ENCODE results near the gene MYLK4. TPM values are rescaled to one million over a fixed set of nuclear protein-coding genes. Genes with fewer than 3 reads are reported as not detected.
"Not testable (repeated sequence)": the region's sequence is repeated elsewhere in the genome, so short reads cannot be mapped to it uniquely, and the experiment has no call there.

Gene MYLK4
- total and polyA plus RNA-seq, 9 donors, result 0.24 to 0.83 (median 0.50) TPM

- no peaks in the 10 kb centered on the region for H3K27me3 ChIP-seq
- DNase-seq, result peak in 4 of 5 donors; percentile 25 to 60 (median 55)
- peak overlapping the region; percentile 53 for H3K4me3 ChIP-seq
- no peaks in the 10 kb centered on the region for H3K36me3 ChIP-seq
- TF ChIP-seq, protein P1, sequence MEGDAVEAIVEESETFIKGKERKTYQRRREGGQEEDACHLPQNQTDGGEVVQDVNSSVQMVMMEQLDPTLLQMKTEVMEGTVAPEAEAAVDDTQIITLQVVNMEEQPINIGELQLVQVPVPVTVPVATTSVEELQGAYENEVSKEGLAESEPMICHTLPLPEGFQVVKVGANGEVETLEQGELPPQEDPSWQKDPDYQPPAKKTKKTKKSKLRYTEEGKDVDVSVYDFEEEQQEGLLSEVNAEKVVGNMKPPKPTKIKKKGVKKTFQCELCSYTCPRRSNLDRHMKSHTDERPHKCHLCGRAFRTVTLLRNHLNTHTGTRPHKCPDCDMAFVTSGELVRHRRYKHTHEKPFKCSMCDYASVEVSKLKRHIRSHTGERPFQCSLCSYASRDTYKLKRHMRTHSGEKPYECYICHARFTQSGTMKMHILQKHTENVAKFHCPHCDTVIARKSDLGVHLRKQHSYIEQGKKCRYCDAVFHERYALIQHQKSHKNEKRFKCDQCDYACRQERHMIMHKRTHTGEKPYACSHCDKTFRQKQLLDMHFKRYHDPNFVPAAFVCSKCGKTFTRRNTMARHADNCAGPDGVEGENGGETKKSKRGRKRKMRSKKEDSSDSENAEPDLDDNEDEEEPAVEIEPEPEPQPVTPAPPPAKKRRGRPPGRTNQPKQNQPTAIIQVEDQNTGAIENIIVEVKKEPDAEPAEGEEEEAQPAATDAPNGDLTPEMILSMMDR (IDR thresholded peaks at IDR 0.05), result no peak
- TF ChIP-seq EP300 (IDR thresholded peaks at IDR 0.05), result no peak
- peak overlapping the region; percentile 56 to 78 for H3K27ac ChIP-seq
- peaks cover 8% of the 10 kb centered on the region for H3K4me1 ChIP-seq (ENCODE audit: insufficient read depth)
- WGBS, 3 donors, result 66 to 76% (median 72%) methylated on average over 27 of the region's 27 CpGs
- no peaks in the 10 kb centered on the region for H3K9me3 ChIP-seq
- intact Hi-C loops (cut with DNase I), result loop anchor here in 2 of 4 donors (10.0 kb wide), 3 partner anchors 291 to 1159 kb away; partner anchors contain the start of genes FOXC1 (in 1 of the 2) and GMDS (in 1 of the 2)
These were observed 13.3 kb upstream of the MYLK4 start for GRCh38 chr6:2763876-2764540.

DNA sequence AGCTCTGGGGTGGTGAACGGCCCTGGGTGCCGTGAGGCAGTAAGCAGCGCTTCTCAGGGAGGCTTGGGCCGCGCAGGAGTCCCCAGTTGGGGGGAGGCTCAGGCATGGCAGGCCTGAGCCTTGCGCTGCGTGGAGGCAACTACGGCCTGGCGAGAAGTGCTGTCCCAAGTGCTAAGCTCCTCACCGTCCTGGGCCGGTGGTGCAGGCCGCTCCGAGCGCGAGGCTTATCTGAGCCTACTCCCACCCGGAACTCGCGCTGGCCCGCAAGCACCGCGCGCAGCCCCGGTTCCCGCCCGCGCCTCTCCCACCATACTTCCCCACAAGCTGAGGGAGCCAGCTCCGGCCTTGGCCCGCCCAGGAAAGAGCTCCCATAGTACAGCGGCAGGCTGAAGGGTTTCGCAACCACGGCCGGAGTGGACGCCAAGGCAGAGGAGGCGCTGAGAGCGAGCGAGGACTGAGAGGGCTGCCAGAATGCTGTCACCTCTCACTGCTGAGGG lies 12.7 kb upstream of the MYLK4 start:
- TF ChIP-seq POLR2A (IDR thresholded peaks at IDR 0.05) (no peak), EP300 (IDR thresholded peaks at IDR 0.05) (no peak)
- TF ChIP-seq, protein P1 (IDR thresholded peaks at IDR 0.05), result no peak
- Histone ChIP-seq H3K4me1 (ENCODE audit: insufficient read depth) (peaks cover 8% of the 10 kb centered on the region), H3K9me3 (no peaks in the 10 kb centered on the region), H3K27me3 (no peaks in the 10 kb centered on the region), H3K36me3 (no peaks in the 10 kb centered on the region), H3K27ac (no peak overlapping the region), H3K4me3 (no peak overlapping the region)
- peak; percentile 36 to 65 (median 60) for DNase-seq
- WGBS, 3 donors, result 94 to 99% (median 96%) methylated on average over 36 of the region's 36 CpGs
- intact Hi-C loops (cut with DNase I), result loop anchor here in 2 of 4 donors (10.0 kb wide), 3 partner anchors 291 to 1159 kb away; partner anchors contain the start of genes FOXC1 (in 1 of the 2) and GMDS (in 1 of the 2)

DNA sequence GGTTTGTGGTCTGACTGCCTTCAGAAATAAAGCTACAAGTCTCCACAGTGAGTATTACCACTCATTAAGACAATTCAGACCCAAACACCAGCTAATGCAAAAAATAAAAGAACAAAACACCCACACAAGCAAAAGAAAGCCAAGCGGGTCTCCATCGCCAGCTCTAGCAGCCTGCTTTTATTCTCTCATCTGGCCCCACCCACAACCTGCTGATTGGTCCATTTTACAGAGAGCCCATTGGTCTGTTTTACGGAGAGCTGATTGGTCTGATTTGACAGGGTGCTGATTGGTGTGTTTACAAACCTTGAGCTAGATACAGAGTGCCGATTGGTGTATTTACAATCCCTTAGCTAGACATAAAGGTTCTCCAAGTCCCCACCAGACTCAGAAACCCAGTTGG lies 12.1 kb upstream of the MYLK4 start:
- not testable (repeated sequence) for H3K9me3 ChIP-seq
- intact Hi-C loops (cut with DNase I), result loop anchor here in 2 of 4 donors (10.0 kb wide), 3 partner anchors 292 to 1158 kb away; partner anchors contain the start of genes FOXC1 (in 1 of the 2) and GMDS (in 1 of the 2)
- WGBS, 3 donors, result 92 to 95% (median 93%) methylated on average over 4 of the region's 4 CpGs

DNA sequence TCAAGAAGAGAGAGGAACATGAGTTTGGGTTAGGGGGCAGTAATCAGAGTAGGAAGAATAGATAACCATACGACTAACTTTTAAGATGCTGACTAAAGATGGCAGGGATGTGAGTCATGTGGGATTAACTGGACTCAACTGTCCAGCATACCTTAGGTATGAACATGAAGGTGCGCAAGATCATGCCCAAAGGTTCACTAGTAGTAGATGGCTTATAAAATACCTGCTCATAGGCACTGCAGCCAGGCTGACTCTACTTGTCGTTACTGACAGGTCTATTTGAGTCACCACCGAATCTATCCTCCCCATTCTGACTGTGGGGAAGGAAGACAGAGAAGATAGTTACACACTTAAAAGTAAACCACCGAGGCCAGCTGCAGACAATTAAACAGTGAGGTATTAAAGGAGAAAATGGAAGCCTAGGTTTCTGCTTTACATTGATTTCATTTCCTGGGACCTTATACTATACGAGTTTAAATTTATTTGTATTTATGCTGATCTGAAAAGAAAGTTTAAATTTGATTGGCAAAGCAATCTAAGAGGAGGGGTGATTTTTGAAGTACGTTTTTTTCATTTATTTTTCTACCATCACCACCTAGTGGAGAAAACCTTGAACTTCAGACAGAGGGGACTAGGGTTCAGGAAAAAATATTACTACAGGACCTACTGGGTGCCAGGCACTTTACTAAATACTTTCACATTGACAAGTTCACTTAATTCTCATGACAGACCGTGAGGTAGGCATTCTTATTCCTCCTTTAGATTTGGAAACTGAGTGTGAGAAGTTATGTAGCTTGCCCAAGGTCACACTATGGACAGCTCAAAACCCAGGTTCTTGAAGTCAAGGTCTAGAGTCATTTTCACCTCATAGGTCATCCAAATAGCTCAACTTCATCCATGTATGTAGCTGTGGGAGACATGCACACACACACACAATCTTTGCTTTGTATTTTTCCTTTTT lies 10.4 kb upstream of the MYLK4 start:
- no peak for TF ChIP-seq EP300 (IDR thresholded peaks at IDR 0.05)
- TF ChIP-seq POLR2A (IDR thresholded peaks at IDR 0.05), result no peak
- TF ChIP-seq, protein P1 (IDR thresholded peaks at IDR 0.05), result no peak
- H3K27me3 ChIP-seq, result no peaks in the 10 kb centered on the region
- H3K36me3 ChIP-seq, result no peaks in the 10 kb centered on the region
- H3K4me1 ChIP-seq (ENCODE audit: insufficient read depth), result peaks cover 2% of the 10 kb centered on the region
- no peak overlapping the region for H3K4me3 ChIP-seq
- WGBS, 3 donors, result 85 to 89% (median 87%) methylated on average over 8 of the region's 8 CpGs
- no peaks in the 10 kb centered on the region for H3K9me3 ChIP-seq
- DNase-seq, result no peak
- no peak overlapping the region for H3K27ac ChIP-seq
- intact Hi-C loops (cut with DNase I), result loop anchor here in 2 of 4 donors (10.0 kb wide), 3 partner anchors 294 to 1156 kb away; partner anchors contain the start of genes FOXC1 (in 1 of the 2) and GMDS (in 1 of the 2)

More for the DNA sequence above, 12.1 kb upstream of the MYLK4 start:
- H3K27me3 ChIP-seq; H3K27ac ChIP-seq; H3K4me3 ChIP-seq; H3K4me1 ChIP-seq (ENCODE audit: insufficient read depth); H3K36me3 ChIP-seq; DNase-seq: not testable (repeated sequence)
